IMR-90 (cell line): ENCODE data around the gene FBXO9. TPM values are rescaled to one million over a fixed set of nuclear protein-coding genes. Genes with fewer than 3 reads are reported as not detected.

Experiments
- ATAC-seq: fragments of 200-7000 bp; cut with Tn5 transposase; 2 replicates; pipeline ENCODE4 v1.9.1; 2020; ENCODE audit warnings: low read depth, mild to moderate bottlenecking, moderate library complexity
- BruUV-seq: library from RNA; stranded (reverse); fragments of 400-500 nt; replicated peaks from 2 replicates; lab custom pipeline; 2021; lab: Mats Ljungman, UMichigan
- CTCF ChIA-PET: fragments of 300-600 bp; formaldehyde crosslinking; extraction: SDS; loops from one replicate; lab custom pipeline; 2021; ENCODE audit warnings: antibody characterized with exemption; lab: Yijun Ruan, JAX
- POLR2A ChIA-PET: fragments of 300-600 bp; sonication (Branson Sonifier 250); formaldehyde crosslinking; loops from one replicate; lab custom pipeline; 2022; ENCODE audit warnings: antibody characterized with exemption; ENCODE audit not compliant: unreplicated experiment; lab: Charles Lee
- DNase-seq: peaks from one replicate; pipeline ENCODE4 v3.0.0; 2013
- H2AFZ ChIP-seq: replicated peaks from 2 replicates; pipeline ENCODE3; 2013; ENCODE audit warnings: low read length, mild to moderate bottlenecking; ENCODE audit not compliant: poor library complexity
- H2AK5ac ChIP-seq: 2 replicates; pipeline ENCODE4 v1.6.1; 2013; ENCODE audit warnings: low read depth, low read length, inconsistent platforms
- H2AK9ac ChIP-seq: replicated peaks from 2 replicates; pipeline ENCODE3; 2013; ENCODE audit warnings: mild to moderate bottlenecking, low read depth, low read length, moderate library complexity; ENCODE audit not compliant: poor library complexity
- H2BK120ac ChIP-seq: 2 replicates; pipeline ENCODE4 v1.6.1; 2013; ENCODE audit warnings: low read depth, low read length, inconsistent platforms
- H2BK15ac ChIP-seq: 3 replicates; pipeline ENCODE4 v1.6.1; 2013; ENCODE audit warnings: low read depth, low read length, inconsistent platforms
- H2BK20ac ChIP-seq: 2 replicates; pipeline ENCODE4 v1.6.1; 2013; ENCODE audit warnings: low read depth, mild to moderate bottlenecking, inconsistent platforms, low read length, moderate library complexity
- H2BK5ac ChIP-seq: 2 replicates; pipeline ENCODE4 v1.6.1; 2013; ENCODE audit warnings: mild to moderate bottlenecking, low read depth, low read length, inconsistent platforms; ENCODE audit not compliant: poor library complexity, severe bottlenecking
- H3K14ac ChIP-seq: replicated peaks from 2 replicates; pipeline ENCODE4 v1.6.1; 2013; ENCODE audit warnings: low read depth, low read length, inconsistent platforms
- H3K18ac ChIP-seq: 2 replicates; pipeline ENCODE4 v1.6.1; 2013; ENCODE audit warnings: low read depth, low read length, control low read depth
- H3K23ac ChIP-seq: 2 replicates; pipeline ENCODE4 v1.6.1; 2013; ENCODE audit warnings: low read depth, low read length, inconsistent platforms
- H3K27ac ChIP-seq: 2 replicates; pipeline ENCODE4 v1.5.1; 2013; ENCODE audit warnings: mild to moderate bottlenecking, control low read depth, low read length; ENCODE audit not compliant: insufficient read depth
- H3K27me3 ChIP-seq: 2 replicates; pipeline ENCODE4 v1.6.1; 2013; ENCODE audit warnings: low read length; ENCODE audit not compliant: control insufficient read depth, insufficient read depth
- H3K36me3 ChIP-seq: 2 replicates; pipeline ENCODE4 v1.6.1; 2013; ENCODE audit warnings: low read length, mixed read lengths; ENCODE audit not compliant: control insufficient read depth, insufficient read depth
- H3K4ac ChIP-seq: 2 replicates; pipeline ENCODE4 v1.6.1; 2013; ENCODE audit warnings: low read depth, low read length, inconsistent platforms
- H3K4me1 ChIP-seq: 2 replicates; pipeline ENCODE4 v1.6.1; 2013; ENCODE audit warnings: low read length, mixed read lengths; ENCODE audit not compliant: control insufficient read depth, insufficient read depth
- H3K4me2 ChIP-seq: 2 replicates; pipeline ENCODE4 v1.6.1; 2013; ENCODE audit warnings: low read depth, mild to moderate bottlenecking, control low read depth, low read length, moderate library complexity
- H3K4me3 ChIP-seq: 2 replicates; pipeline ENCODE4 v1.5.1; 2013; ENCODE audit warnings: low read depth, mild to moderate bottlenecking, control low read depth, low read length, moderate library complexity; ENCODE audit not compliant: insufficient read depth
- H3K56ac ChIP-seq: 2 replicates; pipeline ENCODE4 v1.6.1; 2013; ENCODE audit warnings: low read length, inconsistent platforms; ENCODE audit not compliant: insufficient read depth; ENCODE audit errors: extremely low read depth
- H3K79me1 ChIP-seq, 2 experiments: 2 replicates each; pipeline ENCODE4 v1.6.1; 2013; ENCODE audit warnings: low read length in 2 of 2, inconsistent platforms in 1 of 2, low read depth in 1 of 2
- H3K9ac ChIP-seq: 2 replicates; pipeline ENCODE4 v1.6.1; 2013; ENCODE audit warnings: low read depth, low read length, control low read depth
- H3K9me1 ChIP-seq: 2 replicates; pipeline ENCODE4 v1.6.1; 2013; ENCODE audit warnings: low read length, inconsistent platforms; ENCODE audit not compliant: insufficient read depth
- H3K9me3 ChIP-seq: 2 replicates; pipeline ENCODE4 v1.6.1; 2013; ENCODE audit warnings: low read length; ENCODE audit not compliant: control insufficient read depth, insufficient read depth
- H4K20me1 ChIP-seq: 2 replicates; pipeline ENCODE4 v1.6.1; 2013; ENCODE audit warnings: low read length, inconsistent platforms; ENCODE audit not compliant: insufficient read depth
- H4K5ac ChIP-seq: 2 replicates; pipeline ENCODE4 v1.6.1; 2013; ENCODE audit warnings: mild to moderate bottlenecking, low read depth, low read length, control low read depth
- H4K8ac ChIP-seq, 2 experiments: 2 replicates each; pipeline ENCODE4 v1.6.1; 2013; ENCODE audit warnings: low read depth in 2 of 2, low read length in 2 of 2, control low read depth in 1 of 2, inconsistent platforms in 1 of 2
- H4K91ac ChIP-seq: 2 replicates; pipeline ENCODE4 v1.6.1; 2013; ENCODE audit warnings: low read depth, low read length, inconsistent platforms; ENCODE audit not compliant: insufficient read depth
- BHLHE40 ChIP-seq: fragments of 150-350 bp; IDR thresholded peaks from 2 replicates; pipeline ENCODE4 v1.6.1; 2016; ENCODE audit warnings: mild to moderate bottlenecking, low read depth, low read length
- CEBPB ChIP-seq: IDR thresholded peaks from 2 replicates; pipeline ENCODE4 v1.6.1; 2012; ENCODE audit warnings: low read depth, low read length, improper control_type of control experiment
- CHD1 ChIP-seq: IDR thresholded peaks from 2 replicates; pipeline ENCODE4 v1.6.1; 2012; ENCODE audit warnings: low read depth, low read length, improper control_type of control experiment
- CTCF ChIP-seq: conservative IDR thresholded peaks from 2 replicates; pipeline ENCODE4 v1.5.1; 2012; ENCODE audit warnings: mild to moderate bottlenecking, low read depth, low read length, improper control_type of control experiment
- ELK1 ChIP-seq: fragments of 150-350 bp; IDR thresholded peaks from 2 replicates; pipeline ENCODE4 v1.6.1; 2016; ENCODE audit warnings: low read depth, mild to moderate bottlenecking, low read length, moderate library complexity, borderline replicate concordance
- FOS ChIP-seq: fragments of 150-350 bp; IDR thresholded peaks from 2 replicates; pipeline ENCODE4 v1.6.1; 2016; ENCODE audit warnings: low read depth, low read length
- MAFK ChIP-seq: IDR thresholded peaks from 2 replicates; pipeline ENCODE4 v1.6.1; 2012; ENCODE audit warnings: low read depth, low read length, improper control_type of control experiment
- MAZ ChIP-seq: IDR thresholded peaks from 2 replicates; pipeline ENCODE4 v1.6.1; 2012; ENCODE audit warnings: low read depth, mild to moderate bottlenecking, low read length, improper control_type of control experiment, moderate library complexity, borderline replicate concordance
- MXI1 ChIP-seq: IDR thresholded peaks from 2 replicates; pipeline ENCODE4 v1.6.1; 2012; ENCODE audit warnings: low read depth, mild to moderate bottlenecking, low read length, moderate library complexity, borderline replicate concordance
- NFE2L2 ChIP-seq: fragments of 150-350 bp; IDR thresholded peaks from 2 replicates; pipeline ENCODE4 v1.6.1; 2016; ENCODE audit warnings: low read depth, mild to moderate bottlenecking, low read length
- POLR2A ChIP-seq: IDR thresholded peaks from 2 replicates; pipeline ENCODE4 v1.6.1; 2012; ENCODE audit warnings: mild to moderate bottlenecking, low read depth, low read length
- RAD21 ChIP-seq: IDR thresholded peaks from 2 replicates; pipeline ENCODE4 v1.6.1; 2012; ENCODE audit warnings: low read length, improper control_type of control experiment
- RCOR1 ChIP-seq: IDR thresholded peaks from 2 replicates; pipeline ENCODE4 v1.6.1; 2012; ENCODE audit warnings: mild to moderate bottlenecking, low read length, improper control_type of control experiment; ENCODE audit not compliant: insufficient replicate concordance
- RFX5 ChIP-seq: IDR thresholded peaks from 2 replicates; pipeline ENCODE4 v1.8.0; 2012; ENCODE audit warnings: low read depth, mild to moderate bottlenecking, low read length, moderate library complexity
- SMC3 ChIP-seq: fragments of 150-350 bp; IDR thresholded peaks from 2 replicates; pipeline ENCODE4 v1.6.1; 2016; ENCODE audit warnings: low read depth, mild to moderate bottlenecking, antibody characterized with exemption, low read length, moderate library complexity
- USF2 ChIP-seq: fragments of 150-350 bp; IDR thresholded peaks from 2 replicates; pipeline ENCODE4 v1.6.1; 2017; ENCODE audit warnings: mild to moderate bottlenecking, antibody characterized with exemption, low read length, low read depth
- dilution Hi-C: fragments of 300-500 bp; cut with HindIII; formaldehyde crosslinking; loops from one replicate; pipeline ENCODE4 v1.14.3; 2018; ENCODE audit warnings: low sequenced_read_pairs; ENCODE audit not compliant: unreplicated experiment
- in situ Hi-C: fragments of 300-500 bp; cut with MboI; formaldehyde crosslinking; loops from 3 replicates; pipeline ENCODE4 v1.14.3; 2019; ENCODE audit warnings: low sequenced_read_pairs, inconsistent platforms, mixed read lengths
- intact Hi-C: fragments of 100-400 bp; cut with micrococcal nuclease; formaldehyde crosslinking; loops from 2 replicates; pipeline ENCODE4 v1.10.0; 2022
- polyA plus RNA-seq, 3 experiments: library from polyadenylated mRNA; depleted of rRNA; stranded (reverse); fragments of >200 nt; gene quantifications; 2 replicates each; pipeline ENCODE4 v1.2.3, GENCODE V29; 2012; ENCODE audit warnings: low replicate concordance in 1 of 3
- total RNA-seq: library from RNA; depleted of rRNA; stranded (reverse); fragments of >200 nt; gene quantifications from 2 replicates; pipeline ENCODE4 v1.2.3, GENCODE V29; 2012

The FBXO9 gene
- total and polyA plus RNA-seq, 2 of the 4 experiments (the other 2 are of a cell fraction), result 49.6 to 65.9 TPM

- intact Hi-C loops (loop anchor here (5.0 kb wide), 1 partner anchor 377 kb away; no protein-coding TSS in a partner anchor), dilution Hi-C loops (no loop called here)
- CTCF ChIA-PET, result interaction anchor here (0.6 kb wide), 1 partner anchor 158 kb away, joined by 3 read pairs; no protein-coding TSS in a partner anchor
Observed at GRCh38 chr6:53104916-53105315, 39.7 kb downstream of the FBXO9 start.

More at GRCh38 chr6:53104916-53105315, 39.7 kb downstream of the FBXO9 start:
- no TSS peak for BruUV-seq
- Histone ChIP-seq H4K8ac (no peak overlapping the region), H2AK5ac (no peak overlapping the region), H3K9ac (no peak overlapping the region), H3K56ac (no peak overlapping the region), H3K4me2 (no peak overlapping the region), H3K79me1 (no peaks in the 10 kb centered on the region; a peak in 1 of 4 replicates), H3K4me1 (peaks cover 9% of the 10 kb centered on the region), H4K20me1 (peaks cover 3% of the 10 kb centered on the region; the same call in 1 of the 2 replicates), H2BK15ac (no peak overlapping the region), H3K9me3 (no peaks in the 10 kb centered on the region), H3K4me3 (no peak overlapping the region), H4K91ac (no peak overlapping the region), H3K9me1 (peaks cover 7% of the 10 kb centered on the region), H2AFZ (no peak overlapping the region), H3K27me3 (no peaks in the 10 kb centered on the region), H3K36me3 (peaks cover 13% of the 10 kb centered on the region), H4K5ac (no peak overlapping the region), H3K4ac (no peak overlapping the region), H3K23ac (no peak overlapping the region), H3K18ac (no peak overlapping the region), H3K14ac (no peak overlapping the region), H2BK5ac (no peak overlapping the region), H3K27ac (no peak overlapping the region), H2AK9ac (no peak overlapping the region), H2BK20ac (no peak overlapping the region), H2BK120ac (no peak overlapping the region)
- POLR2A ChIA-PET, result no interaction called here
- TF ChIP-seq CEBPB (no peak), ELK1 (no peak), FOS (no peak), BHLHE40 (no peak), RCOR1 (no peak), RAD21 (no peak), MAFK (no peak), POLR2A (no peak), CTCF (no peak), MAZ (no peak), CHD1 (no peak), RFX5 (no peak), NFE2L2 (no peak), USF2 (no peak), SMC3 (no peak), MXI1 (no peak)
- ATAC-seq (no peak), DNase-seq (no peak)
- in situ Hi-C loops, result no loop called here
